K562 (cell line): Measurements from ENCODE around the gene SIGLEC6. TPM values are rescaled to one million over a fixed set of nuclear protein-coding genes. Genes with fewer than 3 reads are reported as not detected.

Experiments
- EP400 ChIP-seq: fragments of 450-650 bp; IDR thresholded peaks from 2 replicates; pipeline ENCODE4 v1.6.1; 2017; ENCODE audit warnings: antibody characterized with exemption, mild to moderate bottlenecking, moderate library complexity
- GABPA ChIP-seq: fragments of 200-800 bp; sonication (Bioruptor generic); conservative IDR thresholded peaks from 2 replicates; pipeline ENCODE4 v1.6.1; 2016; ENCODE audit warnings: low read depth, missing genetic modification characterization, missing compliant biosample characterization
- GATAD2A ChIP-seq: fragments of 450-650 bp; IDR thresholded peaks from 2 replicates; pipeline ENCODE4 v1.6.1; 2017
- IFI16 ChIP-seq: fragments of 250-450 bp; sonication (Bioruptor Pico); IDR thresholded peaks from 2 replicates; pipeline ENCODE4 v2.1.2; 2022; ENCODE audit warnings: mild to moderate bottlenecking, inconsistent platforms
- JUNB ChIP-seq: fragments of 450-650 bp; formaldehyde crosslinking; conservative IDR thresholded peaks from 2 replicates; pipeline ENCODE4 v1.4.0; 2020; ENCODE audit warnings: mild to moderate bottlenecking
- KLF6 ChIP-seq: fragments of 250-450 bp; sonication (Bioruptor Pico); IDR thresholded peaks from 2 replicates; pipeline ENCODE4 v1.4.0; 2020; ENCODE audit warnings: mild to moderate bottlenecking, moderate library complexity, borderline replicate concordance
- MECOM ChIP-seq: fragments of 250-450 bp; sonication (Bioruptor Pico); IDR thresholded peaks from 2 replicates; pipeline ENCODE4 v1.8.0; 2022; ENCODE audit warnings: inconsistent platforms
- NCOA1 ChIP-seq: fragments of 450-650 bp; IDR thresholded peaks from 2 replicates; pipeline ENCODE4 v1.6.1; 2016; ENCODE audit warnings: low read depth
- NFATC3 ChIP-seq: fragments of 450-650 bp; IDR thresholded peaks from 2 replicates; pipeline ENCODE4 v1.6.1; 2017; ENCODE audit warnings: mild to moderate bottlenecking
- NR2F6 ChIP-seq: fragments of 450-650 bp; formaldehyde crosslinking; IDR thresholded peaks from 2 replicates; pipeline ENCODE4 v1.4.0; 2020; ENCODE audit warnings: mild to moderate bottlenecking
- PTBP1 ChIP-seq: fragments of 200-400 bp; formaldehyde crosslinking; IDR thresholded peaks from 2 replicates; pipeline ENCODE4 v1.6.1; 2017; ENCODE audit warnings: low read depth, low read length
- polyA plus RNA-seq, 8 experiments: library from polyadenylated mRNA; depleted of rRNA in 4 of 8; stranded (reverse) in 5 of 8; unstranded in 3 of 8; fragments of >200 nt; fragmentation: Nextera tagmentation in 2 of 8; fragmentation: Illumina TruSeq in 1 of 8; extraction: Ambion mirVana in 2 of 8; extraction: Trizol in 1 of 8; gene quantifications; 2 replicates each; pipeline versions ENCODE4 v1.2.1 to v1.2.3, GENCODE V29; 2011 to 2014; ENCODE audit warnings: inconsistent platforms in 1 of 8, missing spikeins in 1 of 8
- total RNA-seq, 7 experiments: library from RNA; depleted of rRNA in 6 of 7; stranded (reverse); fragments of >200 nt in 6 of 7; fragmentation: Illumina TruSeq in 2 of 7; extraction: Trizol in 2 of 7; gene quantifications; 2 replicates each; pipeline versions ENCODE4 v1.2.1 to v1.2.3, GENCODE V29; 2011 to 2021; ENCODE audit warnings: low replicate concordance in 1 of 7
- TF ChIP-seq, protein P1 (sequence below): sonication (generic); formaldehyde crosslinking; IDR thresholded peaks from 2 replicates; pipeline ENCODE4 v1.5.0; 2020; ENCODE audit warnings: missing genetic modification reagents
- TF ChIP-seq, protein P2 (sequence below): fragments of 250-450 bp; sonication (Bioruptor Pico); IDR thresholded peaks from 2 replicates; pipeline ENCODE4 v1.5.0; 2021
- TF ChIP-seq, protein P3 (sequence below): IDR thresholded peaks from 2 replicates; pipeline ENCODE4 v1.6.1; 2014; ENCODE audit warnings: antibody characterized with exemption
- TF ChIP-seq, protein P4 (sequence below): sonication (generic); formaldehyde crosslinking; IDR thresholded peaks from 2 replicates; pipeline ENCODE4 v1.8.0; 2022; ENCODE audit warnings: missing genetic modification reagents, mild to moderate bottlenecking, borderline replicate concordance
- TF ChIP-seq, protein P5 (sequence below): fragments of 250-450 bp; sonication (Bioruptor Pico); IDR thresholded peaks from 2 replicates; pipeline ENCODE4 v1.8.0; 2021; ENCODE audit warnings: mild to moderate bottlenecking, moderate library complexity
- TF ChIP-seq, protein P6 (sequence below): fragments of 200-800 bp; sonication (Bioruptor generic); IDR thresholded peaks from 2 replicates; pipeline ENCODE4 v1.6.1; 2017; ENCODE audit warnings: missing genetic modification characterization, missing compliant biosample characterization
- TF ChIP-seq, protein P7 (sequence below): fragments of 450-650 bp; IDR thresholded peaks from 2 replicates; pipeline ENCODE4 v1.6.1; 2016; ENCODE audit warnings: mild to moderate bottlenecking

Gene SIGLEC6
- total and polyA plus RNA-seq, 9 of the 15 experiments (the other 6 are each of a cell fraction or from before 2014, with no cell fraction given): 0.03 to 17.5 (median 0.71) TPM

DNA sequence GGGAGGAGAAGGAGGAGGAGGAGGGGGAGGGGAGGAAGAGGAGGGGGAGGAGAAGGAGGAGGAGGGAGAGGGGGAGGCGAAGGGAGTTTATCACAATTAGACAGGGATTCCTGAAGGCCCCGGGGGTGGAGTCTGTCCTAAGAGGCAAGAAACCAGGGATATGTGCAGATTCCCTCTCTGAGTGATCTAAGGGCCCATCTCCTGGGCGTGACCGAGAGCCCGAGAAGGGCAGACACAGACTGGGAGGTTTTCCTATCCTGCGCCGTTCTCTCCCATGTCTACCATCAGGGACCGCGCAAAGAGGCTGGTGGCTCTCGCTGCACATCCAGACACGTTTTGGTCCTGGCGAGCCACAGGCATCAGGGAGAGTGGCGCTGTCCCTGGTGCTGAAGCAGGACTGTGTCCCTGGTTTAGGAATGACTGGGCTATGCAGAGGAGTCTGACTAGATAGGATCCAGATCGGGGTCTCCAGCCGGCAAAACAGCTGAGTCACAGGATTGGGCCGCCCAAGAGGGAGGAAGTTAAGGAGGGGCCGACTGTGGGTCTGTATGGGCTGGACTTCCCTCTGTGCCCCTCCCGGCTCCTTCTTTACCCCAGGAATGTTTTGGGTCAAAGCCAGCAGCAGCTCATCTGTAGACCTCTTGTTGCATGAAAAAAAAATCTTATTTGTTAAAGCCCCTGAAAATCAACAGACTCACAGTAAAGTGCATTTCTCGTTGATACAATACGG, 21.7 kb upstream of the SIGLEC6 start (continued):
- TF ChIP-seq, protein P1, sequence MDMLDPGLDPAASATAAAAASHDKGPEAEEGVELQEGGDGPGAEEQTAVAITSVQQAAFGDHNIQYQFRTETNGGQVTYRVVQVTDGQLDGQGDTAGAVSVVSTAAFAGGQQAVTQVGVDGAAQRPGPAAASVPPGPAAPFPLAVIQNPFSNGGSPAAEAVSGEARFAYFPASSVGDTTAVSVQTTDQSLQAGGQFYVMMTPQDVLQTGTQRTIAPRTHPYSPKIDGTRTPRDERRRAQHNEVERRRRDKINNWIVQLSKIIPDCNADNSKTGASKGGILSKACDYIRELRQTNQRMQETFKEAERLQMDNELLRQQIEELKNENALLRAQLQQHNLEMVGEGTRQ (CRISPR knock-in tag): no peak
- TF ChIP-seq NCOA1 (peak; percentile 88), IFI16 (CRISPR knock-in tag) (no peak), MECOM (CRISPR knock-in tag) (peak; percentile 91), JUNB (CRISPR knock-in tag) (no peak), NFATC3 (no peak), KLF6 (CRISPR knock-in tag) (no peak), GATAD2A (peak; percentile 86; the same call in 1 of the 2 replicates), EP400 (no peak), PTBP1 (no peak), GABPA (tag) (no peak), NR2F6 (CRISPR knock-in tag) (no peak)
- TF ChIP-seq, protein P2, sequence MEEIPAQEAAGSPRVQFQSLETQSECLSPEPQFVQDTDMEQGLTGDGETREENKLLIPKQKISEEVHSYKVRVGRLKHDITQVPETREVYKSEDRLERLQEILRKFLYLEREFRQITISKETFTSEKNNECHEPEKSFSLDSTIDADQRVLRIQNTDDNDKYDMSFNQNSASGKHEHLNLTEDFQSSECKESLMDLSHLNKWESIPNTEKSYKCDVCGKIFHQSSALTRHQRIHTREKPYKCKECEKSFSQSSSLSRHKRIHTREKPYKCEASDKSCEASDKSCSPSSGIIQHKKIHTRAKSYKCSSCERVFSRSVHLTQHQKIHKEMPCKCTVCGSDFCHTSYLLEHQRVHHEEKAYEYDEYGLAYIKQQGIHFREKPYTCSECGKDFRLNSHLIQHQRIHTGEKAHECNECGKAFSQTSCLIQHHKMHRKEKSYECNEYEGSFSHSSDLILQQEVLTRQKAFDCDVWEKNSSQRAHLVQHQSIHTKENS: no peak
- TF ChIP-seq, protein P3, sequence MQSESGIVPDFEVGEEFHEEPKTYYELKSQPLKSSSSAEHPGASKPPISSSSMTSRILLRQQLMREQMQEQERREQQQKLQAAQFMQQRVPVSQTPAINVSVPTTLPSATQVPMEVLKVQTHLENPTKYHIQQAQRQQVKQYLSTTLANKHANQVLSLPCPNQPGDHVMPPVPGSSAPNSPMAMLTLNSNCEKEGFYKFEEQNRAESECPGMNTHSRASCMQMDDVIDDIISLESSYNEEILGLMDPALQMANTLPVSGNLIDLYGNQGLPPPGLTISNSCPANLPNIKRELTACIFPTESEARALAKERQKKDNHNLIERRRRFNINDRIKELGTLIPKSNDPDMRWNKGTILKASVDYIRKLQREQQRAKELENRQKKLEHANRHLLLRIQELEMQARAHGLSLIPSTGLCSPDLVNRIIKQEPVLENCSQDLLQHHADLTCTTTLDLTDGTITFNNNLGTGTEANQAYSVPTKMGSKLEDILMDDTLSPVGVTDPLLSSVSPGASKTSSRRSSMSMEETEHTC: no peak
- TF ChIP-seq, protein P4, sequence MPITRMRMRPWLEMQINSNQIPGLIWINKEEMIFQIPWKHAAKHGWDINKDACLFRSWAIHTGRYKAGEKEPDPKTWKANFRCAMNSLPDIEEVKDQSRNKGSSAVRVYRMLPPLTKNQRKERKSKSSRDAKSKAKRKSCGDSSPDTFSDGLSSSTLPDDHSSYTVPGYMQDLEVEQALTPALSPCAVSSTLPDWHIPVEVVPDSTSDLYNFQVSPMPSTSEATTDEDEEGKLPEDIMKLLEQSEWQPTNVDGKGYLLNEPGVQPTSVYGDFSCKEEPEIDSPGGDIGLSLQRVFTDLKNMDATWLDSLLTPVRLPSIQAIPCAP (CRISPR knock-in tag): no peak
- TF ChIP-seq, protein P5, sequence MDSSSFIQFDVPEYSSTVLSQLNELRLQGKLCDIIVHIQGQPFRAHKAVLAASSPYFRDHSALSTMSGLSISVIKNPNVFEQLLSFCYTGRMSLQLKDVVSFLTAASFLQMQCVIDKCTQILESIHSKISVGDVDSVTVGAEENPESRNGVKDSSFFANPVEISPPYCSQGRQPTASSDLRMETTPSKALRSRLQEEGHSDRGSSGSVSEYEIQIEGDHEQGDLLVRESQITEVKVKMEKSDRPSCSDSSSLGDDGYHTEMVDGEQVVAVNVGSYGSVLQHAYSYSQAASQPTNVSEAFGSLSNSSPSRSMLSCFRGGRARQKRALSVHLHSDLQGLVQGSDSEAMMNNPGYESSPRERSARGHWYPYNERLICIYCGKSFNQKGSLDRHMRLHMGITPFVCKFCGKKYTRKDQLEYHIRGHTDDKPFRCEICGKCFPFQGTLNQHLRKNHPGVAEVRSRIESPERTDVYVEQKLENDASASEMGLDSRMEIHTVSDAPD (CRISPR knock-in tag): no peak
- TF ChIP-seq, protein P6, sequence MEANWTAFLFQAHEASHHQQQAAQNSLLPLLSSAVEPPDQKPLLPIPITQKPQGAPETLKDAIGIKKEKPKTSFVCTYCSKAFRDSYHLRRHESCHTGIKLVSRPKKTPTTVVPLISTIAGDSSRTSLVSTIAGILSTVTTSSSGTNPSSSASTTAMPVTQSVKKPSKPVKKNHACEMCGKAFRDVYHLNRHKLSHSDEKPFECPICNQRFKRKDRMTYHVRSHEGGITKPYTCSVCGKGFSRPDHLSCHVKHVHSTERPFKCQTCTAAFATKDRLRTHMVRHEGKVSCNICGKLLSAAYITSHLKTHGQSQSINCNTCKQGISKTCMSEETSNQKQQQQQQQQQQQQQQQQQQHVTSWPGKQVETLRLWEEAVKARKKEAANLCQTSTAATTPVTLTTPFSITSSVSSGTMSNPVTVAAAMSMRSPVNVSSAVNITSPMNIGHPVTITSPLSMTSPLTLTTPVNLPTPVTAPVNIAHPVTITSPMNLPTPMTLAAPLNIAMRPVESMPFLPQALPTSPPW: peak; percentile 80
- TF ChIP-seq, protein P7, sequence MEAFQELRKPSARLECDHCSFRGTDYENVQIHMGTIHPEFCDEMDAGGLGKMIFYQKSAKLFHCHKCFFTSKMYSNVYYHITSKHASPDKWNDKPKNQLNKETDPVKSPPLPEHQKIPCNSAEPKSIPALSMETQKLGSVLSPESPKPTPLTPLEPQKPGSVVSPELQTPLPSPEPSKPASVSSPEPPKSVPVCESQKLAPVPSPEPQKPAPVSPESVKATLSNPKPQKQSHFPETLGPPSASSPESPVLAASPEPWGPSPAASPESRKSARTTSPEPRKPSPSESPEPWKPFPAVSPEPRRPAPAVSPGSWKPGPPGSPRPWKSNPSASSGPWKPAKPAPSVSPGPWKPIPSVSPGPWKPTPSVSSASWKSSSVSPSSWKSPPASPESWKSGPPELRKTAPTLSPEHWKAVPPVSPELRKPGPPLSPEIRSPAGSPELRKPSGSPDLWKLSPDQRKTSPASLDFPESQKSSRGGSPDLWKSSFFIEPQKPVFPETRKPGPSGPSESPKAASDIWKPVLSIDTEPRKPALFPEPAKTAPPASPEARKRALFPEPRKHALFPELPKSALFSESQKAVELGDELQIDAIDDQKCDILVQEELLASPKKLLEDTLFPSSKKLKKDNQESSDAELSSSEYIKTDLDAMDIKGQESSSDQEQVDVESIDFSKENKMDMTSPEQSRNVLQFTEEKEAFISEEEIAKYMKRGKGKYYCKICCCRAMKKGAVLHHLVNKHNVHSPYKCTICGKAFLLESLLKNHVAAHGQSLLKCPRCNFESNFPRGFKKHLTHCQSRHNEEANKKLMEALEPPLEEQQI: peak; percentile 36; the same call in 1 of the 2 replicates
